ENCODE results near the gene E2F4. TPM values are rescaled to one million over a fixed set of nuclear protein-coding genes. Genes with fewer than 3 reads are reported as not detected.

E2F4 gene
- total and polyA plus RNA-seq, 2 of the 13 experiments (the other 11 are each of a cell fraction or from before 2014, with no cell fraction given): 84.8 to 91.2 TPM

DNA sequence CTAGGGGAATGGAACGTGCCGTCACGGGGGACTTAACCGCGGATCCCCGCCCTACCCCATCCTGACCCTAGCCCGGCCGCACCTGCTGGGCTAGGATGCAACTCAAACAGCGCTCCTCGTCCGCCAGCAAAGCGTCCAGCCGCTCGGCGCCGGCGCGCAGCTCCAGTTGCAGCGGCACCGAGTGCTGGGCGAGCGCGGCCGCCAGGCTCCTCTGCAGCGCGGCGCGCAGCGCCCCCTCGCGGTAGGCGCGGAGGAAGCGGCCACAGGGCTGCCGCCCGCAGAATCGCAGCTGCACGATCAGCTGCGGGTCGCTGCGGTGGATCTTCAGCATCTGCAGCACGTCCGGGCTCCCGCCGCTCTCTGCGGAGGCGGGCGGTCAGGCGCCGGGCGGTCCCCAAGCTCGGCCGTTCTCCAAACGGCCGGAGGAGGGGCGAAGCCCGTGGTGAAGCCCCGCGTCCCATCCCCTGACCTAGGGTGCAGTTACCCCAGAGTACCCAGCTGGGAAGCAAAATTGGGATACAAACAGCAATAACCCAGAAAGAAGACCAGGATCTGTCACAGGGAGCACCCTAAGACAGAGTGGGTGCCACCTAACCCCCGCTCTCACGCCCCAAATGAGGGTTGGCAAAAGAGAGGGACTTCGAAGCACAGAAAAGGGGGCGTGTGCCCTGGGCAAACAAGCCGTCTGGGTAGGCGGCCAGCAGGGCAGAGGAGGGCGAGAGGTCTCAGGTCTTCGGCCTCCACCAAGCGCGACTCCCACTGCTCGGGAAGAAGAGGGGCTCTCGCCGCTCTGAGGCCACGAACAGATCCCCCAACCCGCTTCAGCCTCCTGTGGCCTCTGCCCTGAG is 36.4 kb upstream of the E2F4 start (continued):
- TF ChIP-seq MEIS1 (CRISPR knock-in tag; IDR thresholded peaks at IDR 0.05; ENCODE audit: borderline replicate concordance) (peak; percentile 17), ZNF383 (CRISPR knock-in tag; IDR thresholded peaks at IDR 0.05; ENCODE audit: borderline replicate concordance) (0 out of 2 replicates have a peak, but pooled peaks have one; percentile 47), KDM2A (CRISPR knock-in tag; IDR thresholded peaks at IDR 0.05; ENCODE audit: borderline replicate concordance, low read depth) (peak; percentile 76; the same call in 1 of the 2 replicates), ZZZ3 (CRISPR knock-in tag; IDR thresholded peaks at IDR 0.05; ENCODE audit: borderline replicate concordance) (no peak), BHLHE40 (IDR thresholded peaks at IDR 0.05; ENCODE audit: low read length) (peak; percentile 69), ZMAT3 (CRISPR knock-in tag; conservative IDR thresholded peaks at IDR 0.05) (no peak), DR1 (CRISPR knock-in tag; IDR thresholded peaks at IDR 0.05) (peak; percentile 18; the same call in 1 of the 2 replicates), TARDBP (CRISPR knock-in tag; IDR thresholded peaks at IDR 0.05) (no peak; the same call in 1 of the 2 replicates), HMG20A (CRISPR knock-in tag; IDR thresholded peaks at IDR 0.05; ENCODE audit: borderline replicate concordance) (no peak)
- TF ChIP-seq, protein P1, sequence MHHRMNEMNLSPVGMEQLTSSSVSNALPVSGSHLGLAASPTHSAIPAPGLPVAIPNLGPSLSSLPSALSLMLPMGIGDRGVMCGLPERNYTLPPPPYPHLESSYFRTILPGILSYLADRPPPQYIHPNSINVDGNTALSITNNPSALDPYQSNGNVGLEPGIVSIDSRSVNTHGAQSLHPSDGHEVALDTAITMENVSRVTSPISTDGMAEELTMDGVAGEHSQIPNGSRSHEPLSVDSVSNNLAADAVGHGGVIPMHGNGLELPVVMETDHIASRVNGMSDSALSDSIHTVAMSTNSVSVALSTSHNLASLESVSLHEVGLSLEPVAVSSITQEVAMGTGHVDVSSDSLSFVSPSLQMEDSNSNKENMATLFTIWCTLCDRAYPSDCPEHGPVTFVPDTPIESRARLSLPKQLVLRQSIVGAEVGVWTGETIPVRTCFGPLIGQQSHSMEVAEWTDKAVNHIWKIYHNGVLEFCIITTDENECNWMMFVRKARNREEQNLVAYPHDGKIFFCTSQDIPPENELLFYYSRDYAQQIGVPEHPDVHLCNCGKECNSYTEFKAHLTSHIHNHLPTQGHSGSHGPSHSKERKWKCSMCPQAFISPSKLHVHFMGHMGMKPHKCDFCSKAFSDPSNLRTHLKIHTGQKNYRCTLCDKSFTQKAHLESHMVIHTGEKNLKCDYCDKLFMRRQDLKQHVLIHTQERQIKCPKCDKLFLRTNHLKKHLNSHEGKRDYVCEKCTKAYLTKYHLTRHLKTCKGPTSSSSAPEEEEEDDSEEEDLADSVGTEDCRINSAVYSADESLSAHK (CRISPR knock-in tag; IDR thresholded peaks at IDR 0.05; ENCODE audit: borderline replicate concordance): no peak
- TF ChIP-seq, protein P2, sequence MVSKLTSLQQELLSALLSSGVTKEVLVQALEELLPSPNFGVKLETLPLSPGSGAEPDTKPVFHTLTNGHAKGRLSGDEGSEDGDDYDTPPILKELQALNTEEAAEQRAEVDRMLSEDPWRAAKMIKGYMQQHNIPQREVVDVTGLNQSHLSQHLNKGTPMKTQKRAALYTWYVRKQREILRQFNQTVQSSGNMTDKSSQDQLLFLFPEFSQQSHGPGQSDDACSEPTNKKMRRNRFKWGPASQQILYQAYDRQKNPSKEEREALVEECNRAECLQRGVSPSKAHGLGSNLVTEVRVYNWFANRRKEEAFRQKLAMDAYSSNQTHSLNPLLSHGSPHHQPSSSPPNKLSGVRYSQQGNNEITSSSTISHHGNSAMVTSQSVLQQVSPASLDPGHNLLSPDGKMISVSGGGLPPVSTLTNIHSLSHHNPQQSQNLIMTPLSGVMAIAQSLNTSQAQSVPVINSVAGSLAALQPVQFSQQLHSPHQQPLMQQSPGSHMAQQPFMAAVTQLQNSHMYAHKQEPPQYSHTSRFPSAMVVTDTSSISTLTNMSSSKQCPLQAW (CRISPR knock-in tag; IDR thresholded peaks at IDR 0.05): no peak
- TF ChIP-seq, protein P3, sequence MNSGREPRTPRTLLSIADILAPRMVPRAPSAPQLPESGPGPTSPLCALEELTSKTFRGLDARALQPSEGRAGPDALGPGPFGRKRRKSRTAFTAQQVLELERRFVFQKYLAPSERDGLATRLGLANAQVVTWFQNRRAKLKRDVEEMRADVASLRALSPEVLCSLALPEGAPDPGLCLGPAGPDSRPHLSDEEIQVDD (CRISPR knock-in tag; IDR thresholded peaks at IDR 0.05; ENCODE audit: borderline replicate concordance): no peak
- TF ChIP-seq, protein P4, sequence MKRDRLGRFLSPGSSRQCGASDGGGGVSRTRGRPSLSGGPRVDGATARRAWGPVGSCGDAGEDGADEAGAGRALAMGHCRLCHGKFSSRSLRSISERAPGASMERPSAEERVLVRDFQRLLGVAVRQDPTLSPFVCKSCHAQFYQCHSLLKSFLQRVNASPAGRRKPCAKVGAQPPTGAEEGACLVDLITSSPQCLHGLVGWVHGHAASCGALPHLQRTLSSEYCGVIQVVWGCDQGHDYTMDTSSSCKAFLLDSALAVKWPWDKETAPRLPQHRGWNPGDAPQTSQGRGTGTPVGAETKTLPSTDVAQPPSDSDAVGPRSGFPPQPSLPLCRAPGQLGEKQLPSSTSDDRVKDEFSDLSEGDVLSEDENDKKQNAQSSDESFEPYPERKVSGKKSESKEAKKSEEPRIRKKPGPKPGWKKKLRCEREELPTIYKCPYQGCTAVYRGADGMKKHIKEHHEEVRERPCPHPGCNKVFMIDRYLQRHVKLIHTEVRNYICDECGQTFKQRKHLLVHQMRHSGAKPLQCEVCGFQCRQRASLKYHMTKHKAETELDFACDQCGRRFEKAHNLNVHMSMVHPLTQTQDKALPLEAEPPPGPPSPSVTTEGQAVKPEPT (CRISPR knock-in tag; IDR thresholded peaks at IDR 0.05; ENCODE audit: low read depth): peak; percentile 78; the same call in 1 of the 2 replicates
- TF ChIP-seq, protein P5, sequence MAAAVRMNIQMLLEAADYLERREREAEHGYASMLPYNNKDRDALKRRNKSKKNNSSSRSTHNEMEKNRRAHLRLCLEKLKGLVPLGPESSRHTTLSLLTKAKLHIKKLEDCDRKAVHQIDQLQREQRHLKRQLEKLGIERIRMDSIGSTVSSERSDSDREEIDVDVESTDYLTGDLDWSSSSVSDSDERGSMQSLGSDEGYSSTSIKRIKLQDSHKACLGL (CRISPR knock-in tag; IDR thresholded peaks at IDR 0.05): no peak; the same call in 1 of the 2 replicates
